Cortex of kidney (tissue), 1 donor: Measurements from ENCODE around the gene KIRREL3.

Source experiments
- DNase-seq: peaks from one replicate; lab custom pipeline; 2025; lab: John Stamatoyannopoulos, UW

Gene KIRREL3

GRCh38 chr11:126534141-126534805 lies 466.3 kb downstream of the KIRREL3 start:
- DNase-seq: no peak

- DNase-seq: no peak
These were observed 467.0 kb downstream of the KIRREL3 start for GRCh38 chr11:126533560-126533959.

DNA sequence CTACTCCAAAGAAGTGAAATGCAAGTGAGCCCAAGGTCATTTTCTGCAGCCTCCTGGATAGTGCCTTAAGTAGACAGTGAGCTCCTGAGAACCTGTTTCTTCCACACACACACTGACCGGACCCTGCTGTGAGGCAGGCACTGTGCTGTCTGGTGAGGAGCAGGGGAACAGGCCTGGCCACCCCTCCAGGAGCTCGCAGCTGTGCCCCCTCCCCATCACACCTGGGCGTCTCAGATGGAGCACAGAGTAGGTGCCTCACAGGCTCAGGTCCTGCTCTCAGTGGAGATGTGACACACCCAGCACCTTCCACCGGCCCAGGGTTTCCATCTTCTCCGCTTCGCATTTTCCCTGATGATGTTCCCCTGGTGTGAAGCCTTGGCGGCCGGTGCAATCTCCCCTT lies 470.2 kb downstream of the KIRREL3 start:
- DNase-seq: no peak

DNA sequence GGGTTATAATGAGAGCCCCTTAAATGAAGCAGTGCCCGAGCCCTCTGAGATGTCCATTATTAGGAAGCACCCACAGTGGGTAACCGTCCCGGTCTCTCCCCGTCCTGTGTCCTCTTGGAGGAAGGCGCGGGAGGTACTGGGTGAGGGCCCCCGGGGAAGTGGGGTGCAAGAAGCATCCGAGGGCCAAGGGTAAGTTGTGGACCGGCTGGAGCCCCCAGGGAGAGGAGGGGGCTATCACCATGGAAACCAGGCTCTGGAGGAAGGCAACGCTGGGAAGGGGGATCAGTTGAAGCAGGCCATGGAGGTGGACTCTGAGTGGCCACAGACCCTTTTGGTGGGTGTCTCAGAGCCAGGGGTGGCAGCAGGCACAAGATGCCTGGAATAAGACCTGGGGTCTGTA lies 471.5 kb downstream of the KIRREL3 start:
- no peak for DNase-seq

DNA sequence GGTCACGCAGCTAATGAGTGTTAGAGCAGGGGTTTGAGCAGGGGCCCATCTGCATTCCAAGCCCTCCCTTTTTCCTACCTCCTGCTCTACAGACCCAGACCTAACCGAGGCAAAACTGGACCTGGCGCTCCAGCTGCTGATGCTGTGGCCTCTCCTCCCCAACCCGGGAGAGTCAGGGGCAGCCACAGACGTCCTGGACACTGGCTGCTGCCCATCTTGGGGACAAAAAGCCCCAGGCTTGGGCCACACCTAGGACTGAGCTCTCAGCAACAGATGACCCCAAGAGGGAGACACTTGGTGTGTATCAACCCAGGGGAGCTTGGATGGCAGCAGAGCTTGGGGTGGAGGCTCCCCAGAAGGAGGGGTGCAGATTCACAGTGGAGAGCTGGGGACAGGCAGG lies 472.5 kb downstream of the KIRREL3 start:
- no peak for DNase-seq

- no peak for DNase-seq
These were observed 472.9 kb downstream of the KIRREL3 start for GRCh38 chr11:126527651-126528050.

- no peak for DNase-seq
These were observed 474.1 kb downstream of the KIRREL3 start for GRCh38 chr11:126526471-126526870.

DNA sequence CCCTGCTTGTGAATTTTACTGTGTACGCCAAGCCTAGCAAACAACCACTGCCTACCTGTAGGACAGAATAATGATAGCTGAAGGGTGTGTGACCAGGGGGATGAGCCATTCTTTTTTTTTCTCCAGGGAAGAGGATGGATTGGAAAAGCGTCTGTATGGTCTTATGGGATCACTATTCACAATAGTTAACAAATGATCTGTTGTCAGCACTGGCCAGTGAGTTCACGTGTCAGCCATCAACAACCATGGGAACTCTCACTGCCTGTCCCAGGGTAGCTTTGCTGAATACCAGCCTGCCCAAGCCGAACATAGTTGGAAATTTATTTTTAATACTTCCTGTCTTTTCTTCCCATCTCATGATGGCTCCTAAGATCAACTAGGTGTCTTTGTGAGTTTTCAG lies 474.9 kb downstream of the KIRREL3 start:
- no peak for DNase-seq

GRCh38 chr11:126525216-126525615 lies 475.4 kb downstream of the KIRREL3 start:
- no peak for DNase-seq

GRCh38 chr11:126523441-126524205 lies 476.9 kb downstream of the KIRREL3 start:
- no peak for DNase-seq

DNA sequence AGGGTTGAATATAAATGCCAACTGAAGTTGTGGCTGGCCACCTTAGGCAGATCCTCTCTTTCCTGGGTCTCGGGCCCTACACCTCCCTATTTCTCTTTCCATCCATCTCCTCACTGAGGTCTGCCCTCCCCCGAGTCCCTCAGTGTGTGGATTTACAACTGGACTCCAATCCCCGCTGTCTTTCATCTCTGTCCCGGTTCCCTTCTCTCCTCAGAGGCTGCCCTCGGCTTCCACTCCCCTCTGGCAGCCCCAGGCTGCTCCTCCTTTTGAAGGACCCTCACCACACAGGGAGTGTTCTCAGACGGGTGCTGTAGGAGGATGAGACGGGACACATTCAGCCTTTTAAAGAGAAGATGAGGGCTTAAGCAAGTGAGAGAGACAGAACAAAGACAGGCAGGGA lies 478.0 kb downstream of the KIRREL3 start:
- DNase-seq: no peak

DNA sequence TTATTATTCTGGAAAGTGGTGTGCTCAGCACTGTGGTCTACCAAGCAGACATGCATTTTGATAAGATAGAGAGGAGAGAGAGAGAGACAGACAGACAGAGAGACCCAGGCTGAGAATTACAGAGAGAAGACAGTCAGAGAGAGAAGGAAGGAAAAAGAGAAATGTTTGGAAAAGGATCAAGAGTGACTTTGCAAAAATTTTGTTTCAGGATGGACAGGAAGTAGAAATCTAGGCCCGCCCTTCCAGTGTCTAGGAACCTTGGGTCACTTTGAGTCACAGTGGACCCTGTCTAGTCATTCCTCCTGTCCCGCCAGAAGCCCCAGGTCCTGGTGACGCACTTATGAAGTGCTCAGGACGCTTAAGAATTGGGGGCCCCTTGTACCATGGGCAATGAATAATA lies 478.4 kb downstream of the KIRREL3 start:
- no peak for DNase-seq

- DNase-seq: no peak
These were observed 479.4 kb downstream of the KIRREL3 start for GRCh38 chr11:126521196-126521595.

- no peak for DNase-seq
These were observed 480.5 kb downstream of the KIRREL3 start for GRCh38 chr11:126519764-126520734.

- DNase-seq: no peak
These were observed 481.4 kb downstream of the KIRREL3 start for GRCh38 chr11:126518972-126519690.

DNA sequence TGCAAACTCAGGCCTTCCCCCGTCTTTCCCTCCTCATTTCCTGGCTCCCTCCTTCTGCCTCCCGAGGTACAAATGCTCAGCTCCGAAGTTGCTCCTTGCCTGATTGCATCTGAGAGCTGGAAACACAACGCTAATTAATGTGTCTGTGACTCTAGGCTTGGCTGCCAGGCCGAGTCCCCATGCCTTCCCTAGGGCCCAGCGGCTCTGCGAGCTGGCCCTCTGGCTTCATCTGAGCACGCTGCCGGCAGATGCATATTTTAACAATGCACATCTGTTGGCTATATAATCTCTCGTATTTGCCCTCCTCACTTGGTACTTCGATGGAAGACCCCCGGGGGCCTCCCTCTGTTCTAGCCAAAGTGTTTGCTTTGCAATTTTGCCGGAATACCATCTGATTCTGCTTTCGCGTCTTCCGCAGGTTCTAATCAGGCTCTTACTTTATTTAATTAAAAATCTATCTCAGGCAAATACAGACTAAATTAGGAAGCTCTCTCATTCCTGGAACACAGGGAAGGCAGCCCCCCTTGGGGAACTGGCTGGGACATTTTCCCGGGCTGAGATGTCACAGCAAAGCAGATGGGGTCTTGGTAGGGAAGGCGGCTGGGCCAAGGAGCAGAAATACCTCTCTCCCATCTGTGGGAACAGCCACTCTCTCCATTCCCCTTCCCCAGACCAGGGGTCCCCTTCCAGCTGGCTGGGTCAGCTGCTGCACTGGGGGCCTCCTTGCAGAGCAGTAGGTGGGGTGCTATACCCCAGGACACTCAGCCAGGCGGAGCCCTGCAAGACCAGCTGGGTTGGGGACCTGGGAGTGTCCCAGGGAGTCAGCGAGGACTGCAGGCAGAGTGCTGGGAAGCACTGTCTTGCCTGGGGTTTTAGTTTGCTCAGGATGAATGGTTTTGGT lies 482.2 kb downstream of the KIRREL3 start:
- DNase-seq: no peak

- no peak for DNase-seq
These were observed 485.1 kb downstream of the KIRREL3 start for GRCh38 chr11:126515501-126515900.

DNA sequence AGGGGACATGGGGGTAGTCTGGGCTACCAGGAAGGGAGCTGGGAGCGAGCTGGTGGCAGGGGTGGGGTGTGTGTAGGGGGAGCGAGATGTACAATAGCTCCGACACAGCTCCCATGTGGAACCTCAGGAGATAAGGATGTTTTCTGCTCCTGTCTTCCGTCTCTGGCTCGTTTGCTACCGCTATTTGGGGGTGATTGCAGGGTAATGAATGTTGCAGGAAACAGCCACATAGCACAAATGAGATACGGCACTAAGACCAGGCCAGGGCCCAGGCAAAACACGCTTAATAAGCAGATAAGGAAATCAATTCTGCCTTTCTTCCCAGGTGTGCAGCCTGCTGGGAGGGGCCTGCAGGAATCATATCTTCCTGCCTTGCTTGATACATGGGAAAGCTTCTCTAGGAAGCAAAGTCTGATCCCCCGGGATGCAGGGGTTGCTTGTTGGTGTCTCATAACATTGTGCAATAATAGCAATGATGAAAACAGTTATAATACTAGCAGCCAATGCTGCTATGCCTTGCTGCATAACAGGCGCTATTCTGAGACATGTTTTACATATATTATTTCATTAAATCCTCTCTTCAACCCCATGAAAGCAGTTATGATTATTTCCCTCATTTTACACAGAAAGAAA lies 486.4 kb downstream of the KIRREL3 start:
- DNase-seq: no peak

DNA sequence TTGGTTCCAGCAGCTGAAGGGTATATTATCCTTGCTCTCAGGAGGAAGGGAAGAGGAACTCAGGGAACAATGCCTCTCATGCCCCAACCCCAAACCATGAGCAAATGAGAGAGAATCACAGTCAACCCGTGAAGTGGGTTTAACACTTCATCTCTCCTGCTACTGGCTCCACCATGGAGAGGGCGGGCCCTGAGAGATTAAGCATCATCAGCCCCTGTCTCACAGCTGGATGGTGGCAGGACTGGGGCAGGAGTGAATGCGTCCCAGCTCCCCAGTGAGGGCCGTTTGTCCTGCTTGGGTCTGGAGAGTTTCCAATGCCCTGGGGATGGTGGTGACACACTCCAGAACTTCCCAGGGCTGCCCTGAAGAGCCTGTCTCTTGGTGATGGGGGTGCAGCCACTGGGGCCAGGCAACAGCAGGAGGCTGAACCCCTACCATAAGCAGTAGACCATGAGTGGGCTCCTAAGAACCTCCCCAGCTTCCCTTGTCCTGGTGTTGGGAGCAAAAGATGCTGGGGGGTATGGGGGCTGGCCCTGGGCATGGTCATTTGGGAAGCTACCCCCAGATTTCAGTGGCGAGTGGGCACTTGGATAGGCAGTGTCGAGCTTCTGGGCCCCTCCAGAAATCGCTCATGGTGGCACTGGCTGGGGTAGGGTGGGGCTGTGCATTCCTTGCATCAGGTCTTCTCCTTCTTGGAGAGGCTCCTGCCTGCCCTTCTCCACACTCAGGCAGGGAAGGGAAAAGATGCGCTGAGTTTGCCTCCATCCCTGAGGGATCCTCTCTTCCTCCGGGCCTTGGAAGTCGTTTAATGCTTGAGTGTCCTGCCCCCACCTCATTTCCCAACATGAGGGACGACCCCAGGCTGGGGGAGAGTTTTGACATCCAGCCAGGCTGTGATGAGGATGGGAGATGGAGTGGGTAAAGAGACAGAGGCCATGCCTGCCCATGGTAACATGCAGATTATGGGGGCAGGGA lies 487.5 kb downstream of the KIRREL3 start:
- DNase-seq: no peak
